ENCODE measurements around the gene NDUFS3. TPM values are rescaled to one million over a fixed set of nuclear protein-coding genes. Genes with fewer than 3 reads are reported as not detected.
A peak's percentile ranks its signal among the peaks of the same experiment; 100 is the strongest.
"Not testable (repeated sequence)": the region's sequence is repeated elsewhere in the genome, so short reads cannot be mapped to it uniquely, and the experiment has no call there.

Gene NDUFS3
- 10 to 100 TPM; 27.2 to 28.7 TPM for total RNA-seq

- WGBS, 2 donors, result 0 to 2% methylated on average over 22 to 68 of the region's 72 CpGs
- no peaks in the 10 kb centered on the region for H3K27me3 ChIP-seq
- DNase-seq, result peak; percentile 89 to 93 (median 92)
- H3K4me1 ChIP-seq, result peaks cover 20% of the 10 kb centered on the region
- intact Hi-C loops (cut with DNase I), result no loop called here
- peak within 1 kb of the TSS; percentile 86 to 99 for H3K4me3 ChIP-seq
- peaks cover 13 to 24% of the 10 kb centered on the region in 2 donors for H3K36me3 ChIP-seq (replicated peaks in 1 of 2; ENCODE audit: insufficient read depth in 1 of 2, low read depth in 2 of 2)
- peak; percentile 97 for ATAC-seq
- H3K9me3 ChIP-seq, result no peaks in the 10 kb centered on the region
- peak within 1 kb of the TSS; percentile 83 to 90 (median 85) for H3K27ac ChIP-seq
- peak in 1 of 7 experiments; percentile 5 for TF ChIP-seq CTCF (IDR thresholded peaks at IDR 0.05)
- peak in 2 of 3 donors; percentile 80 to 84 for TF ChIP-seq POLR2A (IDR thresholded peaks at IDR 0.05)
These were observed at the start of gene NDUFS3, which contains the start of gene KBTBD4 for GRCh38 chr11:47578524-47579494. Gene NDUFS3, plus strand, starts transcription at chr11:47579074. Its CDS starts 18 bp downstream, at chr11:47579092. Gene KBTBD4, minus strand, starts transcription at chr11:47578970. Its CDS starts 19 bp downstream, at chr11:47578951.

DNA sequence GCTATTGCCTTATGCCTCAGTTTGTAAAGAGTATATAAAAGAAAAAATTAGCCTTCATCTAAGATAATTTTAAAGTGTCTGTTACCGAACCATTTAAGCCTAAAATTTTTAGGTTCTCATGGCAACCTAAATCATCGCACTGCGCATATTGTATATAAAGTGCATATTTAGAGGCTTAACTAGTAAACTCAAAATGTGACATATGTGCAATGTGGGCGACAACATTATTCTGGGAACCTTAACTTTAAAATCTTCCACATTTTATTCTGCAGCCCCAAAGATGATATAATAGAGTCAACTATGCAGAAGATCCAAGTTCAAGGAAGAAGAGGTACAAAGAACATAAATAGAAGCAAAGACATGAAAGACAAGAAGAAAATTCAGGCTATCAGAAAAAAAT, 48.9 kb upstream of the NDUFS3 start:
- DNase-seq (no peak), ATAC-seq (no peak)
- Histone ChIP-seq H3K27ac (no peak overlapping the region), H3K4me1 (peaks cover 16% of the 10 kb centered on the region), H3K9me3 (no peaks in the 10 kb centered on the region), H3K4me3 (no peak overlapping the region), H3K27me3 (no peaks in the 10 kb centered on the region), H3K36me3 (replicated peaks in 1 of 2; ENCODE audit: insufficient read depth in 1 of 2, low read depth in 2 of 2) (no peaks in the 10 kb centered on the region)
- intact Hi-C loops (cut with DNase I), result no loop called here
- TF ChIP-seq POLR2A (IDR thresholded peaks at IDR 0.05), result no peak
- no peak for TF ChIP-seq CTCF (IDR thresholded peaks at IDR 0.05)
- 94 to 96% methylated on average over 4 of the region's 4 CpGs for WGBS, 2 donors

- ATAC-seq; H3K4me1 ChIP-seq; H3K9me3 ChIP-seq; DNase-seq; H3K27ac ChIP-seq; H3K36me3 ChIP-seq (replicated peaks in 1 of 2; ENCODE audit: insufficient read depth in 1 of 2, low read depth in 2 of 2); H3K4me3 ChIP-seq; intact Hi-C loops (cut with DNase I); H3K27me3 ChIP-seq: not testable (repeated sequence)
- 95 to 96% methylated on average over 6 to 9 of the region's 9 CpGs for WGBS, 2 donors
These were observed 48.2 kb upstream of the NDUFS3 start for GRCh38 chr11:47530721-47531120.

- no peaks in the 10 kb centered on the region for H3K36me3 ChIP-seq (replicated peaks in 1 of 2; ENCODE audit: insufficient read depth in 1 of 2, low read depth in 2 of 2)
- intact Hi-C loops (cut with DNase I), result no loop called here
- WGBS, 2 donors, result 76 to 79% methylated on average over 3 of the region's 3 CpGs
- H3K27ac ChIP-seq, result no peak overlapping the region
- DNase-seq (no peak), ATAC-seq (no peak)
- peaks cover 9% of the 10 kb centered on the region for H3K4me1 ChIP-seq
- H3K27me3 ChIP-seq, result no peaks in the 10 kb centered on the region
- no peak overlapping the region for H3K4me3 ChIP-seq
- H3K9me3 ChIP-seq, result no peaks in the 10 kb centered on the region
- TF ChIP-seq POLR2A (IDR thresholded peaks at IDR 0.05) (no peak), CTCF (IDR thresholded peaks at IDR 0.05) (no peak)
These were observed 47.2 kb upstream of the NDUFS3 start for GRCh38 chr11:47531666-47532065.

DNA sequence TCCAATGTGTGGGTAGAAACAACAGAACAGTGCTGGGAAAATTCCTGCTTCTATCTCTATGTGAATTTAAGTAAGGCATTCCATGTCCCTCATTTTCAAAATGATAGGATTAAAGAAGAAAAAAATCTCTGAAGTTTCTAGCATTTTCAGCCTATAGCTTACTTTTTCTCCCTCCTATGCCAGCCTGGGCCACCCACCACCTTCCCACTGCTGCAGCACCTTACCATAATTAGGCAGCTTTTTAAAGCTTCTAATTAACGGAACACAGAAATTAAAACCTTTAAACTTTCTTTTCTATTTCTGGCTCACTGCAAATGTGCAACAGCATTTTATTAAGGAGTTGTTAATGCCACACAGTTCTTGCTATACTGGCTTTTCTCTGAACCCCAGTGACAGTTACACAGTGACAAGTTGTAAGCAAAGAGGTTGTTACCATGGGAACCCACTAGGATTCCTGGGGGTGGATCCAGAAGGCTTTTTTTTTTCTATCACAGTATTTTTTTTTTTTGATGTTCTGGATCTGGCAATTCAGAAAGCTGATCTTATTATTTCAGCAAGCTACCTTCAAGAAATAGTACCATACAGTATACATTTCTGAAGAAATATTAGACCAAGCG, 46.2 kb upstream of the NDUFS3 start:
- Histone ChIP-seq H3K9me3 (no peaks in the 10 kb centered on the region), H3K36me3 (replicated peaks in 1 of 2; ENCODE audit: insufficient read depth in 1 of 2, low read depth in 2 of 2) (no peaks in the 10 kb centered on the region), H3K4me1 (peaks cover 9% of the 10 kb centered on the region), H3K4me3 (no peak overlapping the region), H3K27ac (no peak overlapping the region), H3K27me3 (no peaks in the 10 kb centered on the region)
- ATAC-seq, result no peak
- 87 to 96% methylated on average over 2 of the region's 2 CpGs for WGBS, 2 donors
- no peak for DNase-seq
- no peak for TF ChIP-seq CTCF (IDR thresholded peaks at IDR 0.05)
- intact Hi-C loops (cut with DNase I), result no loop called here

Measured in body of pancreas (tissue), 4 donors.